H1 (cell line): ENCODE measurements around the gene SEL1L2. TPM values are rescaled to one million over a fixed set of nuclear protein-coding genes. Genes with fewer than 3 reads are reported as not detected.

ENCODE experiments used
- CBX5 ChIP-seq: fragments of 300-800, 300-1000 bp; sonication (generic); IDR thresholded peaks from 2 replicates; pipeline ENCODE4 v1.7.1; 2016; ENCODE audit warnings: antibody characterized with exemption, low read length, low read depth
- NRF1 ChIP-seq: IDR thresholded peaks from 2 replicates; pipeline ENCODE4 v1.6.1; 2011; ENCODE audit warnings: mild to moderate bottlenecking, low read depth, low read length, improper control_type of control experiment
- polyA plus RNA-seq, 7 experiments: library from polyadenylated mRNA; depleted of rRNA in 3 of 7; stranded (reverse) in 5 of 7; unstranded in 2 of 7; fragments of >200 nt in 5 of 7; fragments of 200-250 nt in 2 of 7; gene quantifications; 1 replicate in 5 of 7; 2 replicates in 1 of 7; 4 replicates in 1 of 7; pipeline versions ENCODE4 v1.2.1 to v1.2.3, GENCODE V29; 2011 to 2013; ENCODE audit warnings: missing spikeins in 2 of 7, mixed read lengths in 2 of 7
- total RNA-seq: library from RNA; stranded (reverse); fragmentation: NEBNext Ultra II Directional; extraction: Animal tissue kit (Norgen Biotek cat#: 25700); gene quantifications from 2 replicates; pipeline ENCODE4 v1.2.1, GENCODE V29; 2021

SEL1L2 gene
- total and polyA plus RNA-seq, 2 of the 8 experiments (the other 6 are each of a cell fraction or from before 2014, with no cell fraction given): not detected

DNA sequence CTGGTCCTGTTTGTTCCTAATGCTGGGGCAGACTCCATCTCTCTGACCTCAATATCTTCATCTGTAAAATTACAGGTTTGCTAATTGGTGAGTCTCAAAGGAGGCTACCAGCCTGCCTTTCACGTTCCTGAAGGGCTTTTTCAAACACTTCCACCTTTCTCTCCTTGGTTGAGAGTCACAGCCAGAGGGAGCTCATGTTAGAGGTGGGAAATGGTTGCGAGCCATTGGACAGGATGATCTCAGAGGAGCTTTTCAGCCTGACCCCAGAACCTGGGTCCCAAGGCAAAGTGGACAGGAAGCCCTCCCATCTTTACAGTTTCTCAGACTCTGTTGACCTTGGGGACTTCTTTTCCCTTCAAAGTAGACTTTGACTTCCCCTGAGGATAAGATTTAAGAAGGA is 168.0 kb downstream of the SEL1L2 start (continued):
- TF ChIP-seq CBX5: no peak
- no peak for TF ChIP-seq NRF1
- TF ChIP-seq, all 59 proteins: peak for 2
